ENCODE results near the gene CNPY4. TPM values are rescaled to one million over a fixed set of nuclear protein-coding genes. Genes with fewer than 3 reads are reported as not detected.

The CNPY4 gene
- total RNA-seq, 2 experiments from 2014 or later = 20.9 to 26.7 TPM

DNA sequence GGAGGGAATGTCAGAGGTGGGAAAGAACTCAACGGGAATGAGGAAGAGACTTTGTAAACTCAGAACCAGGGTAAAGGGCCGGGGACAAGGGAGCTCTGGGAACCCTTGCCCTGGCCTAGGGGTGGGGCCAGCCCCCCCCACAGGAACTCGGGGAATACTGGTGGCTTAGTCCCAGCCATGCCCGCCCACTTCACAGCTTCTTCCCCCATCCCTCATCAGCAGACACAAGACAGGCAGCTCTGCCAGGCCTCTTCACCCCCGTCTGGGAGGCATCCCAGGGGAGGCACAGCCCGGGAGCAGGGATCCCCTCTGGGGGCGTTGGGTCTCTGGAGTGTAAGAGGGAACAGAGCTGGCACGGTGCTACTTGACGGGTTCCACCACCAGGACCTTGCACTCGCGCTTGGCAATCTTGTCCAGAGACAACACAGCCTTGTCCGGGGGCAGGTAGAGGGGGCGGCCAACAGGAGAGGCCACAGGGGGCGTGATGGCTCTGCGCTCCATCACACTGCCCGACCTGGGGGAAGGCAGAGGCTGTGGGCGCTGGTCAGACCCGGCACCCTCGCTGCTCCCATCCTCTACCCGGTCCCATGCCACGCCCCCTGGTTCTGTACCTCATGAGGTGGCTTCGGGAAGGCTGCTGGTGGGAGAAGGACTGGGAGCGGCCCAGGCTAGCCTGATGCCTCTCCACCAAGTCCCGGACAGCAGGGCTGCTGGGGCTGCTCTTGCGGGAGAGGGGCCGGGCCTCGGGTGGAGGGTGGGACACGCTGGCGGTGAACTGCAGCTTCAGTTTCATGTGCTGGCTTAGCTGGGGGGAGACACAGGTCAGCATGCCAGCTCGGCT is 35.4 kb downstream of the CNPY4 start:
- Histone ChIP-seq H4K20me1 (ENCODE audit: insufficient read depth, low read length) (peaks cover 10% of the 10 kb centered on the region; the same call in 1 of the 2 replicates), H3K4me1 (ENCODE audit: insufficient read depth, low read length, poor library complexity, severe bottlenecking) (peaks cover 61% of the 10 kb centered on the region), H3K9me3 (ENCODE audit: low read length) (no peaks in the 10 kb centered on the region), H3K79me2 (ENCODE audit: insufficient read depth, low read depth, low read length) (peaks cover 38% of the 10 kb centered on the region), H3K4me2 (ENCODE audit: low read length) (no peak overlapping the region; the same call in 1 of the 2 replicates), H3K9me2 (ENCODE audit: insufficient read depth, low read length) (no peaks in the 10 kb centered on the region), H3K4me3 (ENCODE audit: low read depth, low read length, poor library complexity, severe bottlenecking) (no peak overlapping the region), H3K36me3 (ENCODE audit: insufficient read depth, low read length) (peaks cover 63% of the 10 kb centered on the region), H3K27ac (ENCODE audit: low read depth, low read length, poor library complexity, severe bottlenecking) (no peak overlapping the region), H2AFZ (ENCODE audit: low read length) (no peak overlapping the region)
- POLR2A ChIA-PET = interaction anchor here (0.5 kb wide), 1 partner anchor 53 kb away, joined by 3 read pairs; no protein-coding TSS in a partner anchor
- TF ChIP-seq, protein P1, sequence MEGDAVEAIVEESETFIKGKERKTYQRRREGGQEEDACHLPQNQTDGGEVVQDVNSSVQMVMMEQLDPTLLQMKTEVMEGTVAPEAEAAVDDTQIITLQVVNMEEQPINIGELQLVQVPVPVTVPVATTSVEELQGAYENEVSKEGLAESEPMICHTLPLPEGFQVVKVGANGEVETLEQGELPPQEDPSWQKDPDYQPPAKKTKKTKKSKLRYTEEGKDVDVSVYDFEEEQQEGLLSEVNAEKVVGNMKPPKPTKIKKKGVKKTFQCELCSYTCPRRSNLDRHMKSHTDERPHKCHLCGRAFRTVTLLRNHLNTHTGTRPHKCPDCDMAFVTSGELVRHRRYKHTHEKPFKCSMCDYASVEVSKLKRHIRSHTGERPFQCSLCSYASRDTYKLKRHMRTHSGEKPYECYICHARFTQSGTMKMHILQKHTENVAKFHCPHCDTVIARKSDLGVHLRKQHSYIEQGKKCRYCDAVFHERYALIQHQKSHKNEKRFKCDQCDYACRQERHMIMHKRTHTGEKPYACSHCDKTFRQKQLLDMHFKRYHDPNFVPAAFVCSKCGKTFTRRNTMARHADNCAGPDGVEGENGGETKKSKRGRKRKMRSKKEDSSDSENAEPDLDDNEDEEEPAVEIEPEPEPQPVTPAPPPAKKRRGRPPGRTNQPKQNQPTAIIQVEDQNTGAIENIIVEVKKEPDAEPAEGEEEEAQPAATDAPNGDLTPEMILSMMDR (conservative IDR thresholded peaks at IDR 0.05; ENCODE audit: low read length) = no peak
- no peak for TF ChIP-seq EZH2phosphoT487 (IDR thresholded peaks at IDR 0.05; ENCODE audit: borderline replicate concordance, low read depth, low read length)
- CTCF ChIA-PET (ENCODE audit: unreplicated experiment) = no interaction called here
- DNase-seq (ENCODE audit: low spot score) = no peak
- intact Hi-C loops (cut with micrococcal nuclease; ENCODE audit: unreplicated experiment) = loop anchor here (5.0 kb wide), 1 partner anchor 62 kb away; the partner anchor contains the start of gene PVRIG
- BruUV-seq (replicated peaks) = no TSS peak

DNA sequence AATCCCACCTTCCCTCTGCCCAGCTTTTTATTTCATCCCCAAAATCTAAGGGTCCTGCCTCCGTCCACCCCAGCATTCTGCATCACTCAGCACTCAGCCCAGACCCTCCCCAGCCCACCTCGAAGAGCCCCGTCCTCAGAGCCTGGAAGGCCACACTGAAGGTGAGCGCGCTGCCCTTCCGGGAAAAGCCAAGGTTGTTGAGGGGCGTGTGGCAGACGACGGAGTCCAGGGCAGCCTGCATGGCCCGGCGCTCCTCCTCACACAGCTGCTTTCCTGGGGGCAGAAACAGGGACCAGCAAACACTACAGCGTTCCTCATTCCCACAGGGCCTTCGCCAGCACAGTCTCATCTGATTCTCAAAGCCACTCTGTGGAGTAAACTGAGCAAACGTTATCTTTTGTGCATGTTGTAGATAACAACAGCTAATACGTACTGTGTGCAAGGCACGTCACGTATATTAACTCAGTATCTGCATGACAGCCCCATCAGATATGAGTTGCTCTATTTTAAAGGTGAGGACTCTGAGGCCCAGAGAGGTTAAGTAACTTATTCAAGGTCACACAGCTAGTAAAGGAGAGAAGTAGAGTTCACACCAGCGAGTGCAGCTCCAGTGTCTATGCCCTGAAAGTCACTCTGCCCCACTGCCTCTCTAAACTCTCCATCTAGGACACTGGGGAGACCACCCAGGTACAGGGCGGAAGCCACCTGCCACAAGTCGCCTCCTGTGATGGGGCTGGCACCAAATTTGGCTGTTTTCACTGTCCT is 36.3 kb downstream of the CNPY4 start:
- H4K20me1 ChIP-seq (ENCODE audit: insufficient read depth, low read length) = peaks cover 10% of the 10 kb centered on the region; the same call in 1 of the 2 replicates
- POLR2A ChIA-PET = interaction anchor here (0.6 kb wide), 1 partner anchor 61 kb away, joined by 3 read pairs; no protein-coding TSS in a partner anchor
- H3K4me1 ChIP-seq (ENCODE audit: insufficient read depth, low read length, poor library complexity, severe bottlenecking) = peaks cover 53% of the 10 kb centered on the region
- intact Hi-C loops (cut with micrococcal nuclease; ENCODE audit: unreplicated experiment) = loop anchor here (5.0 kb wide), 1 partner anchor 62 kb away; the partner anchor contains the start of gene PVRIG
- CTCF ChIA-PET (ENCODE audit: unreplicated experiment) = no interaction called here
- H3K9me2 ChIP-seq (ENCODE audit: insufficient read depth, low read length) = no peaks in the 10 kb centered on the region
- no TSS peak for BruUV-seq (replicated peaks)
- no peak for DNase-seq (ENCODE audit: low spot score)
- TF ChIP-seq EZH2phosphoT487 (IDR thresholded peaks at IDR 0.05; ENCODE audit: borderline replicate concordance, low read depth, low read length) = no peak
- TF ChIP-seq, protein P1 (conservative IDR thresholded peaks at IDR 0.05; ENCODE audit: low read length) = no peak
- H3K4me2 ChIP-seq (ENCODE audit: low read length) = 0 out of 2 replicates have a peak overlapping the region, but pooled peaks have one; percentile 2
- no peak overlapping the region for H2AFZ ChIP-seq (ENCODE audit: low read length)
- peaks cover 30% of the 10 kb centered on the region; the same call in 1 of the 2 replicates for H3K79me2 ChIP-seq (ENCODE audit: insufficient read depth, low read depth, low read length)
- no peak overlapping the region for H3K27ac ChIP-seq (ENCODE audit: low read depth, low read length, poor library complexity, severe bottlenecking)
- no peaks in the 10 kb centered on the region for H3K9me3 ChIP-seq (ENCODE audit: low read length)
- H3K4me3 ChIP-seq (ENCODE audit: low read depth, low read length, poor library complexity, severe bottlenecking) = no peak overlapping the region
- peaks cover 63% of the 10 kb centered on the region for H3K36me3 ChIP-seq (ENCODE audit: insufficient read depth, low read length)

All from OCI-LY7 (cell line).